ENCODE results near the gene UTS2B.

The UTS2B gene

GRCh38 chr3:191356631-191357439 lies 26.5 kb upstream of the UTS2B start:
- no peak for TF ChIP-seq CTCF (IDR thresholded peaks at IDR 0.05; ENCODE audit: low read depth, low read length)
- no peaks in the 10 kb centered on the region for H3K9me3 ChIP-seq
- DNase-seq, result no peak
- no peaks in the 10 kb centered on the region for H3K27me3 ChIP-seq
- H3K4me3 ChIP-seq (ENCODE audit: low read depth, low read length), result no peak overlapping the region
- 0 out of 2 replicates have a peak, but pooled peaks cover 3% of the 10 kb centered on the region for H3K36me3 ChIP-seq
- H3K4me1 ChIP-seq, result no peaks in the 10 kb centered on the region

- 0 out of 2 replicates have a peak, but pooled peaks cover 3% of the 10 kb centered on the region for H3K36me3 ChIP-seq
- no peaks in the 10 kb centered on the region for H3K4me1 ChIP-seq
- DNase-seq, result no peak
- H3K27me3 ChIP-seq, result no peaks in the 10 kb centered on the region
- no peak overlapping the region for H3K4me3 ChIP-seq (ENCODE audit: low read depth, low read length)
- no peak for TF ChIP-seq CTCF (IDR thresholded peaks at IDR 0.05; ENCODE audit: low read depth, low read length)
- H3K9me3 ChIP-seq, result no peaks in the 10 kb centered on the region
Measured at GRCh38 chr3:191355406-191355805, 25.1 kb upstream of the UTS2B start.

- Histone ChIP-seq H3K9me3 (no peaks in the 10 kb centered on the region), H3K27me3 (no peaks in the 10 kb centered on the region), H3K36me3 (no peaks in the 10 kb centered on the region), H3K4me3 (ENCODE audit: low read depth, low read length) (no peak overlapping the region), H3K4me1 (no peaks in the 10 kb centered on the region)
- DNase-seq, result no peak
- no peak for TF ChIP-seq CTCF (IDR thresholded peaks at IDR 0.05; ENCODE audit: low read depth, low read length)
Measured at GRCh38 chr3:191353022-191353777, 22.9 kb upstream of the UTS2B start.

- Histone ChIP-seq H3K9me3 (no peaks in the 10 kb centered on the region), H3K4me1 (no peaks in the 10 kb centered on the region), H3K27me3 (no peaks in the 10 kb centered on the region), H3K36me3 (no peaks in the 10 kb centered on the region), H3K4me3 (ENCODE audit: low read depth, low read length) (no peak overlapping the region)
- no peak for TF ChIP-seq CTCF (IDR thresholded peaks at IDR 0.05; ENCODE audit: low read depth, low read length)
- no peak for DNase-seq
Measured at GRCh38 chr3:191352014-191352413, 21.7 kb upstream of the UTS2B start.

- TF ChIP-seq CTCF (IDR thresholded peaks at IDR 0.05; ENCODE audit: low read depth, low read length), result no peak
- Histone ChIP-seq H3K27me3 (no peaks in the 10 kb centered on the region), H3K4me1 (no peaks in the 10 kb centered on the region), H3K9me3 (no peaks in the 10 kb centered on the region), H3K4me3 (ENCODE audit: low read depth, low read length) (no peak overlapping the region), H3K36me3 (no peaks in the 10 kb centered on the region)
- no peak for DNase-seq
Measured at GRCh38 chr3:191350396-191351090, 20.2 kb upstream of the UTS2B start.
